Measurements from ENCODE around the gene AGPAT3.

- TF ChIP-seq CTCF (IDR thresholded peaks at IDR 0.05) (no peak), POLR2A (IDR thresholded peaks at IDR 0.05) (no peak)
These were observed 56.6 kb downstream of the AGPAT3 start for GRCh38 chr21:43921571-43921978.
